Inferior parietal cortex (tissue), 1 donor: ENCODE results near the gene PIAS4.

Experiments
- DNase-seq: peaks from one replicate; pipeline ENCODE4 v3.0.0-alpha.2; 2016; ENCODE audit errors: extremely low spot score

The PIAS4 gene

DNA sequence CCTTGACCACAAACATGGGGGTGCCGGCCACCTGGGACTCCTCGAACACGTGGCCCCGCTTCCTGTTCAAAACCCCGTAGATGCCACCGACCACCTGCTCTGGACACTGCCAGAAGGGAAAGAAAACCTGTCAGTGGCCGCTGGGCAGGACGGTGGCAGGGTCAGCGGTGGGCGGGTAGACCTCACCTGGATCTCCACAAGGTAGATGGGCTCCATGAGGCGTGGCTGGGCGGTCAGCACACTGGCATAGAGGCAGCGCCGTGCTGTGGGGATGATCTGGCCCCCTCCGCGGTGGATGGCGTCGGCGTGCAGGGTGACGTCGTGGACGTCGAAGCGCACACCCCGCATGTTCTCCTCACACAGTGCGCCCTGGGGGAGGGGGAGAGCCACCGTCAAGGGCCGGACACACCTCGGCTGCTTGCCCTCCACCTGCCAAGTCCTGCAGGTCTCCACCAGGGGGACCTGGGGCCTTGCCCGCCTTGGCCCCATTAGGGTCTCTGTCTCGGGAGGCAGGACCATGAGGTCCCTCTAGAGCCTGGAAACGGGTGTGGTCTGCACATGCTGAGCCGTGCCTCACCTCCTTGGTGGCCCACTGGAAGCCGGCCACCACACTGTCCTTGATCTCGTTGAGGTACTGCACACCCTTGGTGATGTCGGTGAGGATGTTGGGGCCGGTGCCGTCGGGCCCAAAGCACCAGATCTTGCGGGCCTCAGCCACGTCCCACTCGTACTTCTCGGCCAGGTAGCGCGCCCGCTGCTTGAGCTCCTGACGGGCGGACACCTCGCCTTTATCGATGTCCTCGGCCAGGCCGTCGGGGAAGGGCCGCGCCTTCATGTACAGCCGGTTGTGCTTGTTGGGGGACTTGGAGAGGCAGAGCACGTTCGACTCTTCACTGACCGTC lies 30.0 kb upstream of the PIAS4 start:
- DNase-seq: no peak

DNA sequence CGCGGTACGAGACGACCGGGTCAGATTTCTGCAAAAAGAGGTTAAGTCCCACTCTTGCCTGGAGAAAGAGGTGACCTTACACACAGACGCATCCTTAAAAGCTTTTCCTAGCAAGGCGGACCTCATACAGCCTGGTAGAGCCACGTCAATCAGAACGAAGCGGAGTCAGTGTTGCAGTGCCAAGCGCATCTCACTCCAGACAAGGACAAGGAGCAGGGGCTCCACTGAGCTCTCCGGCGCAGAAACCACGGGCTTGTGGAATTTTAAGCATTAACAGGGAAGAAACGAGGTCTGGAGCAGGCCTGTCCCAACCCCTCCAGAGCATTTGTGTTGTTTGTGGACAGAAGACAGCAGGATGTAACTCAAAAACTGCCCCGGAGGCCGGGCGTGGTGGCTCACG lies 29.4 kb upstream of the PIAS4 start:
- no peak for DNase-seq

DNA sequence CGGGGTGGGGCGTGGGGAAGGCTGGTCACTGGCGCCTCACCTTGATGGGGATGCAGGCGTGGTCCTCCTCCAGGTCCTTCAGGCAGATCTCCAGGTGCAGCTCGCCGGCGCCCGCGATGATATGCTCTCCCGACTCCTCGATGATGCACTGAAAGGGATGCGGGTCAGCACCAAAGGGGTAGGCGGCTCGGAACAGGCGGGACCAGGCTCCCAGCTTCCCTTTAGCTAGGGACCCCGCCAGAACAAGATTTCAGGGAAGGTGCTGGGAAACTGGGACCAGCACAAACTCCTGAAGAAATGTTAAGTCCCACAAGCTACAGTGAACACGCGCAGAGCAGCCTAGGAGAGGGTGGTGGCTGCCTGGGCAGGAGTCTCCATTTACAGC lies 28.3 kb upstream of the PIAS4 start:
- DNase-seq: no peak

DNA sequence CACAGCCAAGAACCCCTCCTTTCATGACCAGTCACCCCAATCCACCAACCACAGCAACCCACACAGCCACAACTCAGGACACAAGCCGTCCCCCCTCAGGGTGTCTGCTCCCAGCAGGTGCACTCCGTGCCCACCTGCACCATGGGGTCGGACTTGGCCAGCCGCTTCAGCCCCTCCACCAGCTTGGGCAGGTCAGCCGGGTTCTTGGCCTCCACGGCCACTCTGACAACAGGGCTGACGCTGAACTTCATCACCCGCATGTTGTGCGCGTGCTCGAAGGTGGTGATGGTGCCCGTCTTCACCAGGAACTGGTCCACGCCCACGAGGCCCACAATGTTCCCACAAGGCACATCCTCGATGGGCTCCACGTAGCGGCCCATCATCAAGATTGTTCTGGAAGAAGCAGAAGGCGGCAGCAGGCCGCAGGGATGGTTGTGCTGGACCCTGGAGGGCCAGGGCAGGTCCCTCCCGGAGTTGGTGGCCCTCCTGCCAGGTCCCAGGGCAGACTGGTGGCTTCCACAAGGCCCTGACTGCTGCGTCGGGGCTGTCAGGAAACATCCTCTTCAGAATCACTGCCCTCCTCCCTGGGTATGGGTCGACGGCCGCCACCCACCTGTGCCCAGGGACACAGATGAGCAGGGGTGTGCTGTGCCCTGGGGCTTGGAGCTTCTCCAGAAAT lies 27.7 kb upstream of the PIAS4 start:
- DNase-seq: no peak

DNA sequence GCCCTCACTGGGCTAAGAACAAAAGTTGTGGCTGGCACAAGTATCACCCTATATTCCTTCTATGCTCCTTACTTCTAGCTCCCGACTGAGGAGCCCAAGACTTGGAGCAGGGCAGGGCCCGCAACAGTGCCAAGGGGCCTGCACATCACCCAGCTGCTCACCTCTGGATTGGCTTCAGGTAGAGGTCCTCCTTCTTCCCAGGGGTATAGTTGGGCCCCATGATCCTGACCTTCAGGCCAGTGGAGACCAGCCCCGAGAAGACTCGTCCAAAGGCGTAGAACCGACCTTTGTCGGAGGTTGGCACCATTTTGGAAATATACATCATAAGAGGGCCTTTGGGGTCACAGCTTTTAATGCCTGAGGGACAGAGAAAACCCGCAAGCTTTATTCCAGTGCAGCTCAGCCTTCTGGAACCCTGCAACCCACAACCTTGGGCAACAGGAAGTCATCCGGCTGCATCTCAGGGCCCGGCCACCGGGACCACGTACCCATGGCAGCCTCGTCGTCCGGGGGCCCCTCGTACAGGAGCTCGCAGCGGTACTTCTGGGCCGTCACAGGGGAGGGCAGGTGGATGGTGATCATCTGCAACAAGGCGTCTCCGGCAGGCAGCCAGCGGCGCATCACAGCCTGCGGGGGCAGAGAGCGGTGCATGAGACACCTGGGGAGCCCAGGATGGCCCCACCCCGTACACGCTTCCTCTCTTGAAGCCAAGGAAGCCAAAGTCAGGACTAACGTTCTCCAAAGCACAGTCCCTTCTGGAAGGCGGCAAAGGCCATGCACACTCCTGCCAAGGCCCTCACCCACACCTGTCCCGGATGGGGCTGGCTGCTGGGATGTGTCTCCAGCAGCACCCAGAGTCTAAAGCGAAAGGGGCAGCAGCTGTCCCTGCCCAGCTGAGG lies 26.9 kb upstream of the PIAS4 start:
- DNase-seq: no peak

DNA sequence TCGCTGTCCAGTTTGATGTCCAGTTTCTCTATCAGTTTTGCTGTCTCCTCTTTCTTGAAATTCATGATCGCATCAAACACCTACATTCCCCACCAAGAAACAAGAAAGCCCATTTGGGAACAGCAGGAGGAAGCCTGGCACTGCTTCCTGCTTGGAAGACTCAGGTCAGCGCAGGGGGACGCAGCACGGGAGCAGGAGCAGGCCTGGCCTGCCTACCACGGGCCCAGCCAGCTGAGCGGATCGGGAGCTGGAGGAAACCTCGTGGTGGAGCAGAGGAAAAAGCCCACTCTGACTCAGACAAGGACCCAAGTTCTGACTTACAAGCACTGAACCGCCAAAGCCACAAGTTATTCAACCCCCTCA lies 26.2 kb upstream of the PIAS4 start:
- DNase-seq: no peak

DNA sequence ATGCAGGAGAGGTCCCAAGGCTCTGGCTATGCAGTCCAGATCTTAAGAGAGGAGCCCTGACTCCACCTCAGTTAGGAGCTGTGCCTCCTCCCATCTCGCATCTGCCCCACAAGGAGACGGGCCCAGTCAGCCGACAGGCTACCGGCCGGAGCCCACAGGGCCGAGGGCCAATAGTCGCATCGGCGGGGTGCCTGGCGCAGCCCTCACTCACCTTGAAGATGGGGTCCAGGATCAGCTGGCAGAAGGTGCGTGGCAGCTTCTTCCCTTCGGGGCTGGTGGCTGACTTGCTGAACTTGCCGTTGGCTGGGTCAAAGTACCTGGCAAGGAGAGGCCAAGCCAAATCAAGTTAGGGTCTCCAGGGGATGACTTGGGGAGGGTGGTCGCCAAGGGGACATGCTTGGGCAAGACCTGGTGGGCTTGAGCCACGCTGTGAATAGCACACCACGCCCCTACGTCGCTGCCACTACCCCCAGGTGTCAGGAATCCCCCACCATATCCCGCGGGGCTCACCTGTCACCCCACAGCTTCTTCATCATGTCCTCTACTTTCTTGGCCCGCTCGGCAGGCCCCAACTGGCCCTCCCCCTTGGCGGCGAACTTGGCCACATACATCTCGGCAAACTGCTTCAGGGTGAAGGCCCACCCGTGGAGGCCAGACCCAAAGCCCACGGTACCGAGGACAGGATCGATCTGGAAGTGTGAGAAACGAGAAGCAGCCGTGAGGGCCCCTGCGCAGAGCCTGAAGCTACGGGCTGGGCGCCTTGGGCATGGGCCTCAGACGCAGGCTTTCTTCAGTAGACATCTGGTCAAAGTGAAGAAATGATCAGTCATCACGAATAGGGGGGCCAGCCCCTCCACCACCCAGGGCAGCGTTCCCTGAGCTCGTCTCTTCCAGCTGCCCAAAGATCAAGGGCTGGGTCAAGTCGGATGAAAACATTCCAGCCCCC lies 25.5 kb upstream of the PIAS4 start:
- DNase-seq: no peak

DNA sequence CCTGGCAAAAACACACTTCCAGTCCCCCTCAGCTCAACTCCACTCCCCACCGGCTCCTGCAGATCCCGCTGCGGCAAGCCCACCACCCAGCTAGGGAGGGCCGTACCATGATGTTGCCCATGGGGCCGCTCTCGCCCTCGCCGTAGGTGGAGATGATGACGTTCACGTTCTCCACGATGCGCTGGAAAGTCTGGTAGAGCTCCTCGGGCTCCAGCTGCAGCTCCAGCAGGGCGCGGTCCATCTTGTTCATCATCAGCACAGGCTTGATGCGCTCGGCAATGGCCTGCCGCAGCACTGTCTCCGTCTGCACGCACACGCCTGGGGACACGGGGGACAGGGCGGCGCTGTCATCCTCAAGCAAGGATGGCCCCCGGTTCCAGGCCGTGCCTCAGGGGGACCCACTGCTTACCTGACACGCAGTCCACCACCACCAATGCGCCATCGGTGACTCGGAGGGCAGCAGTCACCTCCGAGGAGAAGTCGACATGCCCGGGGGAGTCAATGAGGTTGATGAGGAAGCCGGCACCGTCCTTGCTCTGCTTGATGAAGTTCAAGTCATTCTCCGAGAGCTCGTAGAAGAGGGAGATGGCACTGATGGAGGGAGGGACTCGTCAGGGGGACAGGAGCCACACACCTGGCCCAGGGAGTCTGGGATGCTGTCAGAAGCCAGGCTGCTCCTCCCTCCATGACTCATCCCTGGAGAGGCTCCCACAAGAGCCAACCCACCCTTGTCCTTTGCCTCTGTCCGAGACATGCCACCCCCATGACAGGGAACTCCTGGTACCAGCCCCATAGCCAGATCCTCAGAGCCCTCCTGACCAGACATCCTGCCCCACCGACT lies 24.6 kb upstream of the PIAS4 start:
- DNase-seq: no peak

DNA sequence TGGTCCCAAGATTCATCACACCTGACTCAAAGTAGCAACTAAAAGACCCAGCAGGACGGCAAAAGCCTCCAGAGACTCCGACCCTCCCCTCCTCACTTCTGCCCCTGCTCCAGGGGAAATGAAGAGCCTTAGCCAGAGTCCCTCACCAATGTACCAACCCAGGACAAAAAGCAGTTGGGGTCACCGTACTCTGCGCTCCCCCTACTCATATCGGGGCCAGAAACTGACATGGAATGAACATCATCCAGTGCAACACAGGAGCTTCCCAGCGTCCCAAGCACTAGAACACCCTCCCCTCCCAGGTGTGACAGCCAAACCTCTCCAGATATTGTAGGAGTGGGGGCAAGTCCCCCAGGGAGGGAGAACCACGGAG lies 24.0 kb upstream of the PIAS4 start:
- DNase-seq: no peak

DNA sequence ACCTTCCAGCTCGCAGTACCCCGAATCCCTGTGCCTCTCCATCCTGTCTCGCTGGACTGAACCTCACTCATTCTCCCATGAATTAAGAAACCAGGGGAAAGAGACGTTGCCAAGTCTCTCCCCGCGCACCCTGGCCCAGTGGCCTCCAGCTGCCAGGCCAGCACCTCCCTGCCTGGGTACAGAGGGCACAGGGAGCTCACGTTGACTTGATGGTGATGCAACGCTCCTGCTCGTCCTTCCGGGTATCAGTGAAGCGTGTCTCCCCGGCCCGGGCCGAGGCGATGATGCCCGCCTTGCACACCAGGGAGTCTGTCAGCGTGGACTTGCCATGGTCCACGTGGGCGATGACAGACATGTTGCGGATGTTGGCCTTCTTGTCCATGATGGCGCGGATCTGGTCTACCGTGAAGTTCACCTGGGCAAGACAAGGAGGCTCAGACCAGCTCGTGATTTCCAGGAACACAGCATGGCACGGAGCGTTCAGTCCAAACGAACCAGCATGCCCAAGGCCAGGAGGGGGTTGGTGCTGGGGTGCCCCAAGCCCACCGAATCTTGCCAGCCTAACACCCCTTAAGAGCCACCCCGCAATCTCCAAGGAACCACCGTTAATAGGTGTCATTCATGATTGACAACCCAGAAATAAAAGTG lies 23.5 kb upstream of the PIAS4 start:
- DNase-seq: no peak

DNA sequence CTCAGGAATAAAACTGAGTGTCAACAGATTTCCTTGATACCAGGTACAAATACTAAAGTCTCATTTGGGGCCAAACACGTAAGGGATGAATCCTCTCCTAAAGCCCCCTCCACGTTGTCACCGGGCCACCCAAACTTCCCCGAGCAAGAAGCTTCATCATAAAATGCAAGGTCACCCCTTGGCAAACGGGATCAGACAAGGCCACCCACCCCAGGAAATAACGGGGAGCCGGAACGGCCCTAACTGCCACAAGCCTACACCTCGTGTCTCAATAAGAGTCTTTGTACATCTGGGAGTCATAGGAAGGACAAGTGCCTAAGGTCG lies 23.0 kb upstream of the PIAS4 start:
- DNase-seq: no peak

DNA sequence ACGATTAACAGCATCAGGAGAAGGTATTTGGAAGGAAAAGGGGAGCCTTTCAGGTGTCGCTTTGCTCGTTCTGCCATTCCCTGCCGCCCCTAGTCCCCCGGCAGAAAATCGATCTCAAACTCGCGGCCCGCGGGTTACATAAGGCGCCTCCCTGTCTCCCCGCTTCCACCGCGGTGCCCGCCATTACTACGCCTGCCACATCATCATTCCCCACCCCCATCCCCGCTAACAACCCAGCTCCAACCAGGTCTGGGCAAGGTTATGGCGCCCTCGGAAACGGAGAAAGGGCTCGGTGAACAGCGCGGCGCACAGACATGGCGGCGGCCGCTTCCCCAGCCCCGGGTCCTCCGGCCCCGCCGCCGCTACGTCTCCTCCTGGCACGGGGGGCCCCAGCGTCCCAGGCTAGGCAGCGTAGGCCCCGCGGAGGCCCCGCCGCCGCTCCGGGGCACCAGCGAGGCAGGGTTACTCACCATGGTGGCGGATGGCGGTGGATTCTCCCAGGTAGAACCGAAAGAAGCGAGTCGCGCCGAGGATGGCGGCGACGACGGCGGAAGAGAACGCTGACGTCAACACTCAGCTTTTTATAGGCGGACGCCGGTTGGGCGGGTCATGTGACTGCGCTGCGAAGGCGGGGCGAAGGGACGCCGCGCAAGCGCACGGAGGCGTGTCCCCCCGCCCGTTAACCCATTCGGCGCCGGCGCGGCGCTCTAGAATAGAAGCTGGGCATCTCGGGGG lies 22.5 kb upstream of the PIAS4 start, which contains the start of gene EEF2:
TSS of gene EEF2 (minus strand) at position 556 of the 735 bp plus-strand sequence. CDS start at position 473, 83 bp downstream.
- peak; percentile 94 for DNase-seq

DNA sequence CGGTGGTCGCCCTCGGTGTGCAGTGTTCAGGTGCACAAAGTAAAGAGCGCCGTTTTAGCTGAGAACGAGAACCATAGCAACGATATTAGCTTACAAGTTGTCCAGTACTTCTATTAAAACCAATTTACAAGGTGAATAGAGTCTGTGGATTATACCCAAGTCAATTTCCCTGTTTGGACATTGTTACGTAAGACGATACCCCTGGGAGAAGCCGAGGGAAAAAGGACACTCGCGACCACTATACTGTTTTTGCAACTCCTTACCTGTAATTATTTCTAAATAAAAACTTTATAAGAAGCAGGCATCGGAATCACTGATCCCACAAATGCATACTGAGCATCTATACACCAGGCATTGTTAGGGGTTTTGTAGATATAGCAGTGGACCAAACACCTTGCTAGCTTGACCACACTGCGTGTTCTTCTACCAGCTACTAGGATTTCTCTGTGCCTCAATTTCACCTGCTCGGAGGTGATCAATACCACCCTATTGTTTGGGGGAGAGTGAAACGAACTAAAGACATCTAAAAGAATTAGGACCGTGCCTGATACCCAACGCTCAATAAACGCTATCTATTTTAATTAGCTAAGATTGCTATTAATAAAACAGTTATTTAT lies 21.8 kb upstream of the PIAS4 start:
- peak; percentile 43 for DNase-seq

DNA sequence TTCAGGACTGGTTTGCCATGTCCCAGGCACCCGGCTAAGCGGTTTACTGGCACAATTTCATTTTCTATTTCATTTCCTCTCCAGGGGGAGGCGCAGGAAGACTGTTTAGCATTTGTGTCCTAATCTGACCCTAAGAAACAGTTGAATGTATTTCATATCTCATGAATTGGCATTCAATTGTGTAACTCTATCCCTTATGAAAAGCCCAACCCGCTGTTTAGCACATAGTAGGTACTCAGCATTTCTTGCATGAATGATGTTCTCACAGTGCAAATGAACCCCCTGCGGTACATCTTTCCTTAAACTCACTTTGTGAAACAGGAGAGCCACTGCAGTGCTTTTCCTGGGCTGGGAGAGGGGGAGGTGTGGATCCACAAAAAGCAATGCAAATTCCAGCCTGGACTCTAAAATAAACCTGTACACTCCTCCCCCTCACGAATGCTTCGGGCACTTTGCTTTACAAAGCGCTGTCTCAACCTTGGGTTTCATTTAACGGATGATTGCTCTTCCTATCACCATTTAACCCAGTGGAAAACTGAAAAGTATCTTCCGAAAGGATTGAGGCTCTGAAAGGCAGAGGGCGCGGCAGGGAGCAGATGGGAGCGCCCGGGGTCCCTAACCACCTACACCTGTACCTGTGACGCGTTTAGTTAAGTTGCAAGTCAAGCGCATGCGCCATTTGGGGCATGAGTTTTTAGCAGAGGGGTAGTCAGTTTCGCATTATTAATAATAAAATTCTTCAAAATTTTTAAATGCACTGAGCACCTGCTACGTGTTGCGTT lies 21.1 kb upstream of the PIAS4 start:
- DNase-seq: peak; percentile 92

DNA sequence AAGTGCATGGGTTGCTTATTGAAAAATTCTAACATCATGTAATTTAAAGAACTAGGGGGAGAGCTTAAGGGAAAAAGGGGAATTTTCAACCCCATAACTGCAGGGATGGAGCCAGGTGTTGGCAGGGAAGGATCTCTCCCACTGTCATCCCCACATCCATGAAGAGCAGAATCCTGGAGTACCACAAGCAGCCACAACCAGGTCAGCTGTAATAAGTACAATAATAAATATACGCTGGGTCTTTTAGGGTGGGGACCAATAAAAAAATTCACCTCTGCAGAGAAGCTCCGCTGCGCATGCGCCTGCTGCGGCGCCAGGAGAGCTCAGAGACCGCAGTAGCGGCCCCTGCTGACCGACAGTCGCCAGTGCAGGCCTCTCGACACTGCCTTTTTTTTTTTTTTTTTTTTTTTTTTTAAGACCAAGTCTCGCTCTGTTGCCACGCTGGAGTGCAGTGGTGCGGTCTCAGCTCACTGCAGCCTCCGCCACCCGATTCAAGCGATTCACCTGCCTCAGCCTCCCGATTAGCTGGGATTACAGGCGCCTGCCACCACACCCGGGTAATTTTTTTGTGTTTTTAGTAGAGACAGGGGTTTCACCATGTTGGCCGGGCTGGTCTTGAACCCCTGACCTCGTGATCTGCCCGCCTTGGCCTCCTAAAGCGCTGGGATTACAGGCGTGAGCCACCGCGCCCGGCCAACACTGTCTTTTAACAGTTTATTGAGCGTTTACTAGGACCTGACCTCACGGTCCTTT lies 19.7 kb upstream of the PIAS4 start:
- peak; percentile 89 for DNase-seq

DNA sequence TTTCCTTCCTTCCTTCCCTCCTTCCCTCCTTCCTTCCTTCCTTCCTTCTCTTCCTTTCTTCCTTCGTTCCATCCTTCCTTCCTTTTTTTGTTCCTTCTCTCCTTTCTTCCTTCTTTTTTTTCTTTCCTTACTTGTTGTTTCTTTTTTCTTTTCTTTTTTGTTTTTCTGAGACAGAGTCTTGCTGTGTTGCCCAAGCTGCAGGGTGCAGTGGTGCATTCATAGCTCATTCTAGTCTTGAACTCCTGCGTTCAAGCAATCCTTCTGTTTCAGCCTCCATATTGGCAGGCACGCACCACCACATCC lies 16.8 kb upstream of the PIAS4 start:
- DNase-seq: no peak

DNA sequence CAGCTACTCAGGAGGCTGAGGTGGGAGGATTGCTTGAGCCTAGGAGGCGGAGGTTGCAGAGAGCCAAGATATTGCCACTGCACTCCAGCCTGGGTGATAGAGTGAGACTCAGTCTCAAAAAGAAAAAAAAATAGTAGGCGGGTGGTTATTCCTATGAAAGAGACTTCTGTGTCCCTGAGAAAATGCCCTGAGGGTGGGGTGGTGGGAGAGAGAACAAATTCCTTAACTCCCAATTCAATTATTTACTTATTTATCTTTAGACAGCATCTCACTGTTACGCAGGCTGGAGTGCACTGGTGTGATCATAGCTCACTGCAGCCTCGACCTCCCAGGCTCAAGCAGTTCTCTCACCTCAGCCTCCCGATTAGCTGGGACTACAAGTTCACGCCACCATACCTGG lies 11.9 kb upstream of the PIAS4 start:
- no peak for DNase-seq
